ENCODE results near the gene ARHGDIA. TPM values are rescaled to one million over a fixed set of nuclear protein-coding genes. Genes with fewer than 3 reads are reported as not detected.
A peak's percentile ranks its signal among the peaks of the same experiment; 100 is the strongest.

ARHGDIA gene
- total RNA-seq, 6 experiments from 2014 or later: 92.4 to 162 (median 137) TPM

DNA sequence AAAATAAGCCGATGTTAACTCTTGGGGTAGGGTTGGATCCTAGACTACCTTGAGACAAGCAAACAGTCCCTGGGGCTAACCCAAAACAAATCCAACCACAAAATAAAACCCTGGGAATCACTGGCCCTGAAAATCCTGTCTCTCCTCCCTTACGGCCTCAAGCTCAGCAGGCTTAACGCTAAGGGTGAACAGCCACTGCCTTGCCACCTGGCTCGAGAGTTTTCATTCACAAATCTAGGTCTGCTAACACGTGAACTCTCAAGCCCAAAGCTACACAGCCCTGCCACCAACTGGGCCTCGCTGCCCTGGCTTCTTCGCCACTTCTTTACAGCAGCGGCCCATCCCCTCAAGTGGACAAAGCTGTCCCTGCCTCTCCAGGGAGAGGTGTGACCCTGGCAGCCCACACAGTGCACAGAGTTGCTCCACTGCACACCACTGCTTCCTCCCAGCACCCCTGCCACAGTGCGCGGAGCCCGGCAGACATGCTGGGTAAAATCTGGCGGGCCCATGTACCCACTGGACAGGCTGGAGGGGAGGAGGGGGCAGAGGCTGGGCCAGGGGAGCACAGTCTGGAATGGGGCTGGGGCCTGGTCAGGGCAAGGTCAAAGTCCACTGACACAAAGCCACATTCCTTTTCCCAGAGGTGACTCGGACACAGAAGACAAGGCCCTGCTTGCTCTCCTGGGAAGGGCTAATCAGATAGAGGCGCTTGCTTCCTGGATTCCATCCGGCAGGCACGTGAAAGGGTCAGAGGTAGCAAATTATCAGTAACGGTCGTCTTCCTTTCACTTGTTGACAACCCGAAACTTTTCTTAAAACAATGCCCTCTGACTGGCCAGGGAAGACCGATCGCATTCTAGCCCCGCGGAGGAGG, 39.1 kb upstream of the ARHGDIA start:
- no peaks in the 10 kb centered on the region for H3K27me3 ChIP-seq
- peak overlapping the region; percentile 79 to 98 (median 87) for H3K4me3 ChIP-seq
- H3K36me3 ChIP-seq: peaks cover 0 to 72% (median 28%) of the 10 kb centered on the region in 4 donors

DNA sequence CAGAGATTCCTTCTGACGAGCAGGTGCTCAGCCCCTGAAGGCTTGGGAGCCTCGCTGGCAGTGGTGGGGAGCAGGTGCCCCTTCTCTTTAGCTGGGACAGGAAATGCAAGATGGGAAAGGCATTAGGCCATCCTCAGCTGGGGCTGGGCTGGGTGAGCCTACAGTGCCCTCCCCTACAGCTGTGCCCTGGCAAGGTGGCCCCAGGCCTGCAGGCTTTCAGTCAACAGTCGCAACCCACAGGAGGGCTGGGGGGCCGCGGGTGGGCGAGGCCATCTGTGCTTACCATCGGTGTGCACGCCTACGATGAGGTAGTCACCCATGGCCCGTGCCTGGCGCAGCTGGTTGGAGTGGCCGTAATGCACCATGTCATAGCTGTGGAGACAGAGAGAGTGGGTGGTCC, 38.1 kb upstream of the ARHGDIA start:
- TF ChIP-seq, protein P1, sequence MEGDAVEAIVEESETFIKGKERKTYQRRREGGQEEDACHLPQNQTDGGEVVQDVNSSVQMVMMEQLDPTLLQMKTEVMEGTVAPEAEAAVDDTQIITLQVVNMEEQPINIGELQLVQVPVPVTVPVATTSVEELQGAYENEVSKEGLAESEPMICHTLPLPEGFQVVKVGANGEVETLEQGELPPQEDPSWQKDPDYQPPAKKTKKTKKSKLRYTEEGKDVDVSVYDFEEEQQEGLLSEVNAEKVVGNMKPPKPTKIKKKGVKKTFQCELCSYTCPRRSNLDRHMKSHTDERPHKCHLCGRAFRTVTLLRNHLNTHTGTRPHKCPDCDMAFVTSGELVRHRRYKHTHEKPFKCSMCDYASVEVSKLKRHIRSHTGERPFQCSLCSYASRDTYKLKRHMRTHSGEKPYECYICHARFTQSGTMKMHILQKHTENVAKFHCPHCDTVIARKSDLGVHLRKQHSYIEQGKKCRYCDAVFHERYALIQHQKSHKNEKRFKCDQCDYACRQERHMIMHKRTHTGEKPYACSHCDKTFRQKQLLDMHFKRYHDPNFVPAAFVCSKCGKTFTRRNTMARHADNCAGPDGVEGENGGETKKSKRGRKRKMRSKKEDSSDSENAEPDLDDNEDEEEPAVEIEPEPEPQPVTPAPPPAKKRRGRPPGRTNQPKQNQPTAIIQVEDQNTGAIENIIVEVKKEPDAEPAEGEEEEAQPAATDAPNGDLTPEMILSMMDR (IDR thresholded peaks at IDR 0.05): no peak
- TF ChIP-seq POLR2A (IDR thresholded peaks at IDR 0.05): no peak
- no peak overlapping the region for H3K27ac ChIP-seq
- H3K9me3 ChIP-seq: no peaks in the 10 kb centered on the region
- H3K27me3 ChIP-seq: no peaks in the 10 kb centered on the region
- 88% methylated on average over 5 of the region's 12 CpGs for WGBS (ENCODE audit: insufficient coverage, low coverage, low lambda C conversion rate, missing lambda C conversion rate)
- peaks cover 0 to 31% (median 6%) of the 10 kb centered on the region in 4 donors for H3K4me1 ChIP-seq
- no peak overlapping the region for H3K4me3 ChIP-seq
- intact Hi-C loops (cut with DNase I): no loop called here
- ATAC-seq (no peak), DNase-seq (no peak)
- H3K36me3 ChIP-seq: peaks cover 0 to 72% (median 27%) of the 10 kb centered on the region in 4 donors

More for the DNA sequence above, 39.1 kb upstream of the ARHGDIA start:
- WGBS (ENCODE audit: insufficient coverage, low coverage, low lambda C conversion rate, missing lambda C conversion rate): 12% methylated on average over 6 of the region's 23 CpGs
- TF ChIP-seq, protein P1 (IDR thresholded peaks at IDR 0.05): no peak
- TF ChIP-seq POLR2A (IDR thresholded peaks at IDR 0.05): peak; percentile 11
- H3K27ac ChIP-seq: peak overlapping the region; percentile 65 to 89 (median 78)
- peak in 2 of 3 donors; percentile 75 to 81 for DNase-seq
- H3K9me3 ChIP-seq: no peaks in the 10 kb centered on the region
- H3K4me1 ChIP-seq: peaks cover 0 to 31% (median 6%) of the 10 kb centered on the region in 4 donors
- intact Hi-C loops (cut with DNase I): no loop called here
- peak; percentile 41 to 55 (median 48) for ATAC-seq

DNA sequence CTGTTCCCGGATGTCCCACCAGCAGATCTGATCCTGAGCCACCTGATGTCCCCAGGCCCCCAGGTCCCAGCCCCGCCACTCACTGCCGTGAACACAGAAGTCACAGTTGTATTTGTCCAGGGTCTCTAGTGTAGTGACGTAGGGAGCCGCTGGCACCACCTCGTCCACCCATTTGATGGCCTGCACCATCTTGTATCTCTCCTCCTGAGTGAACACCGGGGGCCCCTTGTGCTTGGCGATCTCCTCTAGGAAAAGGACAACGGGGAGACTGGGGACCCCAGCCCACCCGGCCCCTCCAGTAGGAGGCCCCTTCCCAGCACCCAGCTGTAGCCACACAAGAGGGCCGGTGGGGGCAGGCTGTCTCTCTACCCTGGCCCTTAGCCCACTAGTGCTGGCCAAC, 37.7 kb upstream of the ARHGDIA start:
- Histone ChIP-seq H3K27ac (no peak overlapping the region), H3K4me1 (peaks cover 0 to 31% (median 6%) of the 10 kb centered on the region in 4 donors), H3K4me3 (no peak overlapping the region), H3K9me3 (no peaks in the 10 kb centered on the region), H3K27me3 (no peaks in the 10 kb centered on the region), H3K36me3 (peaks cover 0 to 70% (median 25%) of the 10 kb centered on the region in 4 donors)
- ATAC-seq (no peak), DNase-seq (no peak)
- TF ChIP-seq, protein P1 (IDR thresholded peaks at IDR 0.05): no peak
- no peak for TF ChIP-seq POLR2A (IDR thresholded peaks at IDR 0.05)
- WGBS (ENCODE audit: insufficient coverage, low coverage, low lambda C conversion rate, missing lambda C conversion rate): no CpG with 5 or more reads among the region's 11 CpGs
- intact Hi-C loops (cut with DNase I): no loop called here

DNA sequence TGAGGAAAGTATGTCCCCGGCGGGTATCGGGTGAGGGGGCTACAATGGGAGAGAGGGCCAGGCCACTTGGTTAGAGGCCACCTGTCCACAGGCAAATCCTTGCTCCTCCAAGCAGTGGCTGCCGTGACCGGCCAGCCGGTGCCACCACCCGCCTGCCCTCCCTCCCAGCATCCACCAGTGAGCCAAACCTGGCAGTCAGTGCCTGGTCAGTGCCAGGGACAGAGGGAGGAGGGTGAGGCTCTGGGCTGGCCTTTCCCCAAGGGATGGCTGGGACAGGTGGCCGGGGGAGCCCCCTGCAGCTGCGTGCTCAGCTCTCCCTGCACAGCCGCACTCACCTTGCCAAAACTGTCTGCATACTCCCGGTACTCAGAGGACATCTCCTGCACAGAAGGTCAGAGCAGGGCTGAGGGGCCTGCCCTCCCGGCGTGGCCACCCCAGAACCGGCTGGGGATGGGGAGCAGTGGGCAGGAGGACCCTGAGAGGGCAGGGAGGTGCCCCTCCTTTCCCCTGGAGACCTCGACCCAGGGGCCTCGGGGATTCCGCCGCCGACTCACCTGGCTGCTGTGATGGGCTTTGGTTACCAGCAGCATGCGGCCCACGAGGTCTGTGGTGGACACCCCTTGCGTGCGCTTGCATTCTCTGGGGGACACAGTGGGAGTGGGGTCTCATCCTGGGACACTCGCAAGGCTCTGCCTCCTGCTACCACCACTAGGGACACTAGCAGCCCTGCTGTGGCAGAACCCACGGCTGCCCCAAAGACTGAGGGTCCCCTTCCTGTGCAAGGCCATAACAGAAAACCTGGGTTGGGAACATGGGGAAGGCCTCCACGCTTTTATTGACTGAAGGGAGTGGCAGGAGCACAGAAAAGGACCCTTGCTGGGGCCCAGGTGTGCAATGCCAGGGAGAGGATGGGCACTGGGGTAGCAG, 36.3 kb upstream of the ARHGDIA start:
- peak in 1 of 3 donors; percentile 56 for DNase-seq
- H3K27me3 ChIP-seq: no peaks in the 10 kb centered on the region
- ATAC-seq: no peak
- WGBS (ENCODE audit: insufficient coverage, low coverage, low lambda C conversion rate, missing lambda C conversion rate): no CpG with 5 or more reads among the region's 26 CpGs
- no peak overlapping the region for H3K4me3 ChIP-seq
- no peaks in the 10 kb centered on the region for H3K9me3 ChIP-seq
- H3K4me1 ChIP-seq: peaks cover 0 to 39% (median 9%) of the 10 kb centered on the region in 4 donors
- peaks cover 0 to 61% (median 21%) of the 10 kb centered on the region in 4 donors for H3K36me3 ChIP-seq
- intact Hi-C loops (cut with DNase I): no loop called here
- no peak overlapping the region for H3K27ac ChIP-seq
- TF ChIP-seq POLR2A (IDR thresholded peaks at IDR 0.05): no peak
- TF ChIP-seq, protein P1 (IDR thresholded peaks at IDR 0.05): no peak
